GM10248 (cell line): ENCODE results near the gene HNF4A.

ENCODE experiments used
- CTCF ChIA-PET: fragments of 300-600 bp; sonication (Branson Sonifier 250); formaldehyde crosslinking; extraction: SDS; loops from one replicate; lab custom pipeline; 2021; ENCODE audit warnings: antibody characterized with exemption; lab: Yijun Ruan, JAX
- POLR2A ChIA-PET: fragments of 350-650 bp; sonication (Branson Sonifier 250); formaldehyde crosslinking; extraction: SDS; loops from one replicate; lab custom pipeline; 2020; ENCODE audit warnings: antibody characterized with exemption; lab: Yijun Ruan, JAX
- DNase-seq: peaks from one replicate; pipeline ENCODE4 v3.0.0; 2012; ENCODE audit errors: extremely low spot score
- CTCF ChIP-seq: IDR thresholded peaks from 2 replicates; pipeline ENCODE4 v1.5.1; 2012; ENCODE audit warnings: mild to moderate bottlenecking, low read depth; ENCODE audit errors: extremely low read depth, missing control alignments, control extremely low read depth

Gene HNF4A

DNA sequence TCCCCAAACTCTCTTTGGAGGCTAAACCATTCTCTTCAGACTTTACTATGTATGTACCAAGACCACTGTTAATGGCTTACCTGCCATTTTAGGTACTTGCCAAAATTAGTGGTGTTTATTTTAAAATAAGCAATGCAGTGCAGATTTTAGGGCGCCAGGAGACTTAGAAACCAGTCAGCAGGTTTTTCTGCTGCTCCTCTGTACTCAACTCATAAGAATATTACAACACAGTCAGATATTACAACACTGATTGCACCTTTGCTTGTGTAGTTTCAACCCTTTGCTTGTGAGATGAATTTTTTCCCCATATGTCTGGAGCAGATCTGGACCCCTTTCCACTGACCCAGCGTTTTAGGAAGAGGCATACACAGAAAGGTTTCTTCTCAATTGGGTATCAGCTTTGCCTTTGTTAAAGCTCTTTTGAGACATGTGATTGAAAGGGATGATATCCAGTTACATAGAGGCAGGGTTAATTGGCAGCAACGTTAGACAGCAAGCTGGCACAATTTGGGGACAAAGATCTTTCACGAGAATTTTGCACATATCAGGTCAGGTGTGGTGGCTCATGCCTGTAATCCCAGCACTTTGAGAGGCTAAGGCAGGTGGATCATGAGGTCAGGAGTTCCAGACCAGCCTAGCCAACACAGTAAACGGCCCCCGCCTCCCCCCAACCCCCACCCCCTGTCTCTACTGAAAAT is 126.4 kb downstream of the HNF4A start:
- DNase-seq: no peak
- TF ChIP-seq CTCF: no peak
- CTCF ChIA-PET: interaction anchor here (1.2 kb wide), 1 partner anchor 11 kb away, joined by 4 read pairs; no protein-coding TSS in a partner anchor
- POLR2A ChIA-PET: no interaction called here

DNA sequence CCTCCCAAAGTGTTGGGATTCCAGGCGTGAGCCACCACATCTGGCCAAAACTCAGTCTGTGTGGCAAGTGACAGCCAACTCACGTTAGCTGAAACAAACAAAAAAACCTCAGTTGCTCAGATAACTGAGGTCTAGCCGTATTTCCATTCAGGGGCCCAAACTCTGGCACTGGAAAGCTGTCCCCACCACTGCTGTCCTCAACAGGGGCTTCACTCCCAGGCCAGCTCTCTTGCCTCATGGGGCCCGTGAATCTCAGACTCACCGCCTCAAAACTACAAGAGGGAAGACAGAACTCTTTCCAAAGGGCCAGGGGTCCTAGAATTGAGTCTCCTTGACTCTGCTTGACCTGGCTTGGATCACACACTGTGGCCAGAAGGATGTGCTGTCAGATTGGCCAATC is 127.6 kb downstream of the HNF4A start:
- ChIA-PET CTCF (interaction anchor here (1.1 kb wide), 1 partner anchor 127 kb away, joined by 3 read pairs; no protein-coding TSS in a partner anchor), POLR2A (no interaction called here)

More for the DNA sequence above, 127.6 kb downstream of the HNF4A start:
- no peak for TF ChIP-seq CTCF
- no peak for DNase-seq
